Activated CD8-positive, alpha-beta T cell treated with anti-CD3 and anti-CD28 coated beads, Interleukin-2, amount 10 ng/mL, durations not matched to agents 7 days and 5 days (primary cell): ENCODE measurements around the gene ALDH9A1. TPM values are rescaled to one million over a fixed set of nuclear protein-coding genes. Genes with fewer than 3 reads are reported as not detected.
"Not testable (repeated sequence)": the region's sequence is repeated elsewhere in the genome, so short reads cannot be mapped to it uniquely, and the experiment has no call there.

Experiments
- ATAC-seq: fragments of 150-1000 bp; cut with Tn5 transposase; one replicate; pipeline ENCODE4 v1.10.0; 2021; ENCODE audit warnings: moderate library complexity
- CTCF ChIA-PET: fragments of 350-600 bp; sonication (Branson Sonifier 250); formaldehyde crosslinking; loops from one replicate; lab custom pipeline; 2021; ENCODE audit warnings: antibody characterized with exemption; lab: Charles Lee
- POLR2A ChIA-PET: fragments of 350-600 bp; sonication (Branson Sonifier 250); formaldehyde crosslinking; loops from one replicate; lab custom pipeline; 2021; ENCODE audit warnings: antibody characterized with exemption; lab: Charles Lee
- DNase-seq: peaks from one replicate; pipeline ENCODE4 v3.0.0-alpha.2; 2020
- H3K27ac Mint-ChIP-seq: one replicate; pipeline ENCODE4 v1.8.0; 2021; ENCODE audit warnings: mild to moderate bottlenecking, mixed read lengths
- H3K27me3 Mint-ChIP-seq: one replicate; pipeline ENCODE4 v1.8.0; 2021; ENCODE audit warnings: low read depth, mixed read lengths
- H3K36me3 Mint-ChIP-seq: one replicate; pipeline ENCODE4 v1.8.0; 2021; ENCODE audit warnings: low read depth, mixed read lengths
- H3K4me1 Mint-ChIP-seq: one replicate; pipeline ENCODE4 v1.8.0; 2021; ENCODE audit warnings: low read depth, mixed read lengths
- H3K4me3 Mint-ChIP-seq: one replicate; pipeline ENCODE4 v1.8.0; 2021; ENCODE audit warnings: mild to moderate bottlenecking, mixed read lengths
- H3K9me3 Mint-ChIP-seq: one replicate; pipeline ENCODE4 v1.8.0; 2022; ENCODE audit warnings: mixed read lengths; ENCODE audit not compliant: insufficient read depth
- total RNA-seq, 2 experiments: library from RNA; stranded (reverse); gene quantifications; one replicate each; pipeline ENCODE4 v1.2.3, GENCODE V29; 2021

Gene ALDH9A1
- total RNA-seq, 2 experiments from 2014 or later = 42.7 to 48.2 TPM

- H3K27ac Mint-ChIP-seq, H3K9me3 Mint-ChIP-seq, H3K4me1 Mint-ChIP-seq, H3K36me3 Mint-ChIP-seq, DNase-seq, CTCF ChIA-PET, ATAC-seq, POLR2A ChIA-PET, H3K4me3 Mint-ChIP-seq: not testable (repeated sequence)
- peaks cover 12% of the 10 kb centered on the region for H3K27me3 Mint-ChIP-seq
Observed at GRCh38 chr1:165716265-165717051, 18.1 kb upstream of the ALDH9A1 start.

- Mint-ChIP-seq H3K9me3 (no peaks in the 10 kb centered on the region), H3K4me3 (no peak overlapping the region), H3K4me1 (no peaks in the 10 kb centered on the region), H3K27ac (no peak overlapping the region), H3K27me3 (peaks cover 21% of the 10 kb centered on the region), H3K36me3 (no peaks in the 10 kb centered on the region)
- DNase-seq (no peak), ATAC-seq (no peak)
- ChIA-PET POLR2A (no interaction called here), CTCF (interaction anchor here (1.2 to 2.1 kb wide), 2 partner anchors 201 to 212 kb away, joined by 3 to 5 read pairs; no protein-coding TSS in a partner anchor)
Observed at GRCh38 chr1:165712764-165713163, 14.4 kb upstream of the ALDH9A1 start.

- DNase-seq (no peak), ATAC-seq (no peak)
- H3K4me3 Mint-ChIP-seq = no peak overlapping the region
- peaks cover 16% of the 10 kb centered on the region for H3K27me3 Mint-ChIP-seq
- H3K9me3 Mint-ChIP-seq = no peaks in the 10 kb centered on the region
- POLR2A ChIA-PET = interaction anchor here (0.9 kb wide), 1 partner anchor 10 kb away, joined by 5 read pairs; the partner anchor contains the start of gene ALDH9A1
- CTCF ChIA-PET = interaction anchor here (0.9 kb wide), 1 partner anchor 121 kb away, joined by 3 read pairs; no protein-coding TSS in a partner anchor
- H3K27ac Mint-ChIP-seq = no peak overlapping the region
- H3K36me3 Mint-ChIP-seq = no peaks in the 10 kb centered on the region
- no peaks in the 10 kb centered on the region for H3K4me1 Mint-ChIP-seq
Observed at GRCh38 chr1:165707984-165708706, 9.8 kb upstream of the ALDH9A1 start.

DNA sequence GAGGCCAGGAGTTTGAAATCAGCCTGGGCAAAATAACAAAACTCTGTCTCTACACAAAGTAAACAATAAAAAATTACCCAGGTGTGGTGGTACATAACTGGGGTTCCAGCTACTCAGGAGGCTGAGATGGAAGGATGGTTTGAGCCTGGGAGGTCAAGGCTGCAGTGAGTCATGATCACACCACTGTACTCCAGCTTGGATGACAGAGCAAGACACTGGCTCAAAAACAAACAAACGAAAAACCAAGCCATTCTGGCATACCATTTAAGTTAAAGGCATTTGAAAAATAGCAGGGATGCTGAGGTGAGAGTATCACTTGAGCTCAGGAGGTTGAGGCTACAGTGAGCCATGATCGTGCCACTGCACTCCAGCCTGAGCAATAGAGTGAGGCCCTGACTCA, 5.3 kb upstream of the ALDH9A1 start:
- Mint-ChIP-seq H3K27me3 (peaks cover 8% of the 10 kb centered on the region), H3K36me3 (no peaks in the 10 kb centered on the region), H3K4me1 (peaks cover 9% of the 10 kb centered on the region), H3K27ac (no peak overlapping the region), H3K9me3 (no peaks in the 10 kb centered on the region), H3K4me3 (no peak overlapping the region)
- ATAC-seq (no peak), DNase-seq (no peak)
- ChIA-PET POLR2A (no interaction called here), CTCF (interaction anchor here (0.6 kb wide), 1 partner anchor 71 kb away, joined by 4 read pairs; no protein-coding TSS in a partner anchor)

DNA sequence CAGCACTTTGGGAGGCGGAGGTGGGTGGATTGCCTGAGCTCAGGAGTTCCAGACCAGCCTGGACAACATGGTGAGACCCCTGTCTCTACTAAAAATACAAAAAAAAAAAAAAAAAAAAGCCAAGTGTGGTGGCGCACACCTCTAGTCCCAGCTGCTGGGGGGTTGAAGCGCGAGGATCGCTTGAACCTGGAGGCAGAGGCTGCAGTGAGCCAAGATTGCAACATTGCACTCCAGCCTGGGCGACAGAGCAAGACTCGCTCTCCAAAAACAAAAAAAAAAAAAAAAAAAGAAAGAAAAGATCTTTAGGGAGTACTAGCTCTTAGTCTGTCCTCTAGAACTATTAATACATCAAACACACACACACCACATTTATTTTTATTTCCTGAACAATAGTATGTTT, 3.6 kb upstream of the ALDH9A1 start:
- POLR2A ChIA-PET, CTCF ChIA-PET, H3K4me3 Mint-ChIP-seq, H3K27ac Mint-ChIP-seq, H3K27me3 Mint-ChIP-seq, ATAC-seq, DNase-seq, H3K36me3 Mint-ChIP-seq, H3K9me3 Mint-ChIP-seq: not testable (repeated sequence)
- peaks cover 13% of the 10 kb centered on the region for H3K4me1 Mint-ChIP-seq

- no peak for ATAC-seq
- no peak overlapping the region for H3K27ac Mint-ChIP-seq
- ChIA-PET POLR2A (no interaction called here), CTCF (interaction anchor here (0.7 kb wide), 1 partner anchor 62 kb away, joined by 3 read pairs; no protein-coding TSS in a partner anchor)
- peaks cover 2% of the 10 kb centered on the region for H3K27me3 Mint-ChIP-seq
- DNase-seq = no peak
- peaks cover 15% of the 10 kb centered on the region for H3K36me3 Mint-ChIP-seq
- H3K4me3 Mint-ChIP-seq = peak overlapping the region; percentile 100
- H3K9me3 Mint-ChIP-seq = no peaks in the 10 kb centered on the region
- peaks cover 31% of the 10 kb centered on the region for H3K4me1 Mint-ChIP-seq
Observed at GRCh38 chr1:165699577-165699976, 1.2 kb upstream of the ALDH9A1 start.

- peak overlapping the region; percentile 100 for H3K27ac Mint-ChIP-seq
- H3K36me3 Mint-ChIP-seq = peaks cover 22% of the 10 kb centered on the region
- CTCF ChIA-PET = interaction anchor here (0.8 to 1.4 kb wide), 5 partner anchors 13 to 131 kb away, joined by 3 to 4 read pairs (median 3); partner anchors contain the start of gene MGST3
- H3K27me3 Mint-ChIP-seq = peaks cover 2% of the 10 kb centered on the region
- peak overlapping the region; percentile 100 for H3K4me3 Mint-ChIP-seq
- H3K4me1 Mint-ChIP-seq = peaks cover 31% of the 10 kb centered on the region
- POLR2A ChIA-PET = interaction anchor here (0.6 to 1.8 kb wide), 10 partner anchors 10 to 870 kb away, joined by 3 to 19 read pairs (median 4); partner anchors contain the start of genes MGST3 and TMCO1
- DNase-seq (no peak), ATAC-seq (no peak)
- H3K9me3 Mint-ChIP-seq = no peaks in the 10 kb centered on the region
Observed at GRCh38 chr1:165698761-165699052, 345 bp upstream of the ALDH9A1 start.

DNA sequence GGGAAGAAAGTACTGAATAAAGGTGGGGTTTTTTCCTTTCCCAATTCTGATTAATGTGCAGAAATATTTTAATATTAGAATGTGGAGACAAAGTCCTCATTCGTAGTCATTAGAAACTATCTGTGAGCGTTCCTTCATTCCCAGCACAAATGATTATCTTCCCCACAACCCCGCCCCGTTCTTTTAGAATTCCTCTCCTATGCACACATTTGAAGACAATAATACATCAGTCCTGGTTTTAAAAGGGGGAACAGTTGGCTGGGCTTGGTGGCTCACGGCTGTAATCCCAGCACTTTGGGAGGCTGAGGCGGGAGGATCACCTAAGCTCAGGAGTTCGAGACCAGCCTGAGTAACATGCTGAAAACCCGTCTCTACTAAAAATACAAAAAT, 876 bp downstream of the ALDH9A1 start:
- H3K4me3 Mint-ChIP-seq = peak overlapping the region; percentile 100
- CTCF ChIA-PET = interaction anchor here (0.7 to 1.5 kb wide), 15 partner anchors 9 to 217 kb away, joined by 3 to 5 read pairs (median 3); partner anchors contain the start of gene MGST3
- no peak for ATAC-seq

DNA sequence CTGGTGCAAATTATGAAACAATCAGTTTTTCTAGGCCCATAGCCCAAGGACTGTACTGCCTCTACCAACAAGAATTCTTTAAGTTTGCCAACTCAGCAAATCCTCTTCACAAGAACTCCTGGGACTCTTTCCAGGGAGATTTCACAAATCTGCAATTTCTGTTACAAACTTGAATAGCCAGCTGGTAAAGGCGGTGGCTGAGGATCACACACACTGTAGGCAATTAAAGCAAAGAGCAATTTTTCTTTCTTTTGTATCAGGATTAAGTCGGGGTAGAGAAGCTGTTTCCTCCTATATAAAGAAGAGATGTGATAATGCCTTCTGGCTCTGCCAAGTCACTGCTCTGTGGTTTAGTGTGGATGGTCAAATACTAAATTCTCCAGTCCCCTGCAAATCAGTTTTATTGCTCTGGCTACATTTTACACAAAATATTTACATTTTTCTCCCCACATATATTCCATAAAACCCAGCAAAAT, 1.7 kb downstream of the ALDH9A1 start:
- H3K4me1 Mint-ChIP-seq = peaks cover 33% of the 10 kb centered on the region
- no peak for DNase-seq
- ATAC-seq = no peak
- ChIA-PET POLR2A (interaction anchor here (1.8 kb wide), 1 partner anchor 12 kb away, joined by 5 read pairs; no protein-coding TSS in a partner anchor), CTCF (interaction anchor here (0.9 to 1.5 kb wide), 5 partner anchors 10 to 329 kb away, joined by 3 to 4 read pairs (median 3); no protein-coding TSS in a partner anchor)
- no peaks in the 10 kb centered on the region for H3K9me3 Mint-ChIP-seq
- peaks cover 38% of the 10 kb centered on the region for H3K36me3 Mint-ChIP-seq
- H3K27me3 Mint-ChIP-seq = peaks cover 2% of the 10 kb centered on the region
- no peak overlapping the region for H3K27ac Mint-ChIP-seq
- peak overlapping the region; percentile 100 for H3K4me3 Mint-ChIP-seq

More for the DNA sequence above, 876 bp downstream of the ALDH9A1 start:
- Mint-ChIP-seq H3K4me1 (peaks cover 31% of the 10 kb centered on the region), H3K27me3 (peaks cover 2% of the 10 kb centered on the region), H3K27ac (peak overlapping the region; percentile 100), H3K36me3 (peaks cover 30% of the 10 kb centered on the region), H3K9me3 (no peaks in the 10 kb centered on the region)
- POLR2A ChIA-PET = interaction anchor here (0.6 to 1.8 kb wide), 10 partner anchors 11 to 295 kb away, joined by 3 to 19 read pairs (median 4); partner anchors contain the start of genes MGST3 and TMCO1
- no peak for DNase-seq

DNA sequence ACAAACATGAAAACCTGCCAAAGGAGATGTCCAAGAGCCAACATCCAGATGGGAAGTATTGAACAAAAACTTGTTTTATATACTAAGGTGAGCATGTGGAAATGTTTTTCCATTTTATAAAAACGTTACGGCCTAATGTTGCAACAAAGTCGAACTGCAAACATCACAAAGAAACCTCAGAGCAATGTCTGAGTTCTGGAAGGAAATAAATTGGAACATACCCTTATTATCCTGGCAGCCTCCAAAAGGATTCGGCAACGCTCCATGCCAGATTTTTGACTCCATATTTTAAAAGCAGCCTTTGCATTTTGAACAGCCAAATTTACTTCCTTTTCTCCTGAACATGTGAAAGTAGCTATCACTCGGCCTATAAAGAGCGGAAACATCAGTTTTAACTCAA, 3.3 kb downstream of the ALDH9A1 start:
- Mint-ChIP-seq H3K9me3 (no peaks in the 10 kb centered on the region), H3K36me3 (peaks cover 49% of the 10 kb centered on the region), H3K4me1 (peaks cover 38% of the 10 kb centered on the region), H3K4me3 (no peak overlapping the region), H3K27me3 (no peaks in the 10 kb centered on the region), H3K27ac (no peak overlapping the region)
- CTCF ChIA-PET = no interaction called here
- DNase-seq (no peak), ATAC-seq (no peak)
- POLR2A ChIA-PET = no interaction called here

- H3K27me3 Mint-ChIP-seq = no peaks in the 10 kb centered on the region
- ATAC-seq (no peak), DNase-seq (no peak)
- H3K36me3 Mint-ChIP-seq = peaks cover 64% of the 10 kb centered on the region
- H3K9me3 Mint-ChIP-seq = no peaks in the 10 kb centered on the region
- ChIA-PET POLR2A (no interaction called here), CTCF (interaction anchor here (1.3 kb wide), 1 partner anchor 10 kb away, joined by 3 read pairs; the partner anchor contains the start of gene ALDH9A1)
- peaks cover 30% of the 10 kb centered on the region for H3K4me1 Mint-ChIP-seq
- H3K27ac Mint-ChIP-seq = no peak overlapping the region
- no peak overlapping the region for H3K4me3 Mint-ChIP-seq
Observed at GRCh38 chr1:165688046-165688445, 10.3 kb downstream of the ALDH9A1 start.
